ENCODE measurements around the gene GDPD4.

DNA sequence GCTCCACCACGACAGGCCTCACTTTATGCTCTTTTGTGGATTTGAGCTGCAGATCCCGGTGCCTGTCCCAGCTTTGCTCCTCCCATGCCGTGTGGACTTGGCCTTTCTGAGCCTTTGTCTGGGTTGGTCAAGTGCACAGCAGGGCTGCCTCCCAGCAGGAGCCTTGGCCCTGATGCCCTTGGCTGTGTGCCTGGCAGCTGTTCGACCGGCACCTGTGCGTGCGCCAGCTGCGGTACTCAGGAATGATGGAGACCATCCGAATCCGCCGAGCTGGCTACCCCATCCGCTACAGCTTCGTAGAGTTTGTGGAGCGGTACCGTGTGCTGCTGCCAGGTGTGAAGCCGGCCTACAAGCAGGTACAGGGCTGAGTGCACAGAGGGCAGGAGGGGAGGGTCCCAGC, 126.9 kb downstream of the GDPD4 start:
- TF ChIP-seq CTCF (conservative IDR thresholded peaks at IDR 0.05) (no peak), ZFX (IDR thresholded peaks at IDR 0.05) (no peak)
